PFSK-1 (cell line): ENCODE results near the gene EPM2A.

Experiments
- POLR2AphosphoS5 ChIP-seq: IDR thresholded peaks from 2 replicates; pipeline ENCODE4 v1.6.1; 2012; ENCODE audit warnings: low read depth, mild to moderate bottlenecking, control low read depth, low read length, moderate library complexity
- REST ChIP-seq, 2 experiments: IDR thresholded peaks; 2 replicates each; pipeline versions ENCODE4 v1.6.1 to v1.8.0; 2011 to 2012; ENCODE audit warnings: low read depth in 2 of 2, low read length in 2 of 2, control low read depth in 1 of 2, inconsistent platforms in 1 of 2, mild to moderate bottlenecking in 1 of 2, moderate library complexity in 1 of 2; ENCODE audit not compliant: insufficient read depth in 1 of 2
- TAF1 ChIP-seq: IDR thresholded peaks from 2 replicates; pipeline ENCODE4 v1.6.1; 2012; ENCODE audit warnings: low read length, control low read depth, borderline replicate concordance; ENCODE audit not compliant: insufficient read depth

GRCh38 chr6:145727817-145728388 is 7.4 kb downstream of the EPM2A start:
- TF ChIP-seq TAF1 (no peak), POLR2AphosphoS5 (no peak), REST (IDR thresholded peaks at IDR 0.05; ENCODE audit: insufficient read depth in 1 of 2, low read depth in 2 of 2, low read length in 2 of 2) (no peak)
